VCaP (cell line): ENCODE measurements around the gene PARVA.

Experiments used
- H3K27ac ChIP-seq: fragments of 450-650 bp; 2 replicates; pipeline ENCODE4 v1.5.1; 2017
- TF ChIP-seq, protein P1 (sequence below): fragments of 450-650 bp; conservative IDR thresholded peaks from 2 replicates; pipeline ENCODE4 v1.5.1; 2017; ENCODE audit warnings: mild to moderate bottlenecking, moderate library complexity

The PARVA gene

DNA sequence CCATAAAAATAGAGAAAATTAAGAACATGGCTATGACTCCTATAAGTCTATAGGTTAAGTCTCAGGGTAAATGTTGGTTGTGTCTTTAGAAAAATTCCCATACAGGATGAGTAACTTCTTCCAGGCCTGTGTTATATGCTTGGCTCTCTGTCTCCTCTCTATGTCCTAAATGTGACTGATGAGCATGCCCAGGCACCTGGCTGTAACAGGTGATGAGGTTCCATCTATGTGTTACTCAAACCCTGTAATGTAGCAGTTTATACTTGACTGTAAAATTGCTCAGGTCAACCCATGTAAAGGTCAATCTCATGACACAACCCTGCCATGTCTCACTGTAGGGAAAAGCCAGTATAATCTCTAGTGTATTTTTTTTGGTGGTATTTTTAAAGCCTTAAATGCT is 69.5 kb downstream of the PARVA start:
- TF ChIP-seq, protein P1, sequence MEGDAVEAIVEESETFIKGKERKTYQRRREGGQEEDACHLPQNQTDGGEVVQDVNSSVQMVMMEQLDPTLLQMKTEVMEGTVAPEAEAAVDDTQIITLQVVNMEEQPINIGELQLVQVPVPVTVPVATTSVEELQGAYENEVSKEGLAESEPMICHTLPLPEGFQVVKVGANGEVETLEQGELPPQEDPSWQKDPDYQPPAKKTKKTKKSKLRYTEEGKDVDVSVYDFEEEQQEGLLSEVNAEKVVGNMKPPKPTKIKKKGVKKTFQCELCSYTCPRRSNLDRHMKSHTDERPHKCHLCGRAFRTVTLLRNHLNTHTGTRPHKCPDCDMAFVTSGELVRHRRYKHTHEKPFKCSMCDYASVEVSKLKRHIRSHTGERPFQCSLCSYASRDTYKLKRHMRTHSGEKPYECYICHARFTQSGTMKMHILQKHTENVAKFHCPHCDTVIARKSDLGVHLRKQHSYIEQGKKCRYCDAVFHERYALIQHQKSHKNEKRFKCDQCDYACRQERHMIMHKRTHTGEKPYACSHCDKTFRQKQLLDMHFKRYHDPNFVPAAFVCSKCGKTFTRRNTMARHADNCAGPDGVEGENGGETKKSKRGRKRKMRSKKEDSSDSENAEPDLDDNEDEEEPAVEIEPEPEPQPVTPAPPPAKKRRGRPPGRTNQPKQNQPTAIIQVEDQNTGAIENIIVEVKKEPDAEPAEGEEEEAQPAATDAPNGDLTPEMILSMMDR, result no peak

DNA sequence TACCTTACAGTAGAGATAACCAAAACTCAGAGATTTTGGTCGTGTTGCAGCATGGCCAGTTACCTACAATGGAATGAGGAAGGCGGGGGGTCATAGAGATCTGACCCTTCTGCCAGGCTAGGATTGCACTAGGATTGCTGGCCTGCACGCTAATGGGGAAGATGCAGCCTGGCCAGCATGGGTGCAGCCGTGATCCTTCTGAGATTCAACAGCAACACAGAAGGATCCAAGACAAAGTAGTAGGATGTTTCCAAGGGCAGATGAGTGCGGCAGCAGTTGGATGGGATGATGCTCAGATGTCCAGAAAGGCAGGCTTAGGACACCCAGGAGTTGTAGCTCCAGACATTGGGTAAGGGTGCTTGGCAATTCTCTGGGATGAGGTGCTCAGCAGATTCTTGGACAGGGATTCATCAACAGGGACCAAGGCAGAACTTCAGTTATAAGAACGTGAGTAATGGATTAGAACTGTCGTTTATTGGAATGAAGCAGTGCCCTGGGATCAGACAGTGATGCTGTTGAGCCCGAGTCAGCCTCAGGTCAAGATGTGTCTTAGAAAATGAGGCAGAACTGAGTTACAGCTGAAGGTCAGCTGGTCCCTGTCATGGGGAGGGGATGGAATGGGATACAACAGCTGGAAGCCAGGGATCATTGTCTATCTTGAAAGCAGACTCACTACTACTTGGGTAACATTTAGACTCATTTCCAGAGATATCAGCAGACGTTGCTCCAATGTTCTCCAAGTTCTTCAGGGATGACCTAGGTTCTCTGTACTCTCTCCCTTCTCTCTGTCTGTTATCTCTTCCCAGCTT is 71.0 kb downstream of the PARVA start:
- H3K27ac ChIP-seq, result no peak overlapping the region
- TF ChIP-seq, protein P1, result no peak

More for the DNA sequence above, 69.5 kb downstream of the PARVA start:
- H3K27ac ChIP-seq, result no peak overlapping the region

DNA sequence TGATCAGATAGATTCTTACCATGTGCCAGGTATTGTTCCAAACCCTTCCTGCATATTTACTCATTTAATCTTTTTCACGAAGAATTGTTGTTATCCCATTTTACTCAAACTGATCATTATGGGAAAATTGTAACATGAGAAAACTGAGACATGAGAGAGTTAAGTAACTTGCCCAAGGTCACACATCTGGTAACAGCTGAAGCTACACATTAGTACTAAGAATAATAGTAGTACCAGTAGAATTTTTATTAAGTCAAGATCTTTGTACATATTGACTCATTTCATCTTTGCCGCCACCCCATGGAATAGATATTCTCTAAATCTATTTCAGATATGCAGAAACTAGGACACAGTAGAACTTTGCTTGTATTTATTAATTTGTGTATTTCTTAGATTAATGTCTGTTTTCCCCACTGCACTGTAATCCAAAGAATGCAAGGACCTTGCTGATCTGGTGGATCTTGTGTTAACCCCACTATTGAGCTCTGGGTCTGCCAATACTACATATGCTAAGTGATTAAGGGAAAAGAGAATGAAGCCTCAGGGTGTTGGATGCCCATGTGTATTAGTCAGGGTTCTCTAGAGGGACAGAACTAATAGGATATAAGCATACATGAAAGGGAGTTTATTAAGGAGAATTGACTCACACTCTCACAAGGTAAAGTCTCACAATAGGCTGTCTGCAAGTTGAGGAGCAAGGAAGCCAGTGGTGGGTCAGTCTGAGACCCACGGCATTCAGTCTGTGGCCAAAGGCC is 72.8 kb downstream of the PARVA start:
- no peak overlapping the region for H3K27ac ChIP-seq
- TF ChIP-seq, protein P1, result no peak

DNA sequence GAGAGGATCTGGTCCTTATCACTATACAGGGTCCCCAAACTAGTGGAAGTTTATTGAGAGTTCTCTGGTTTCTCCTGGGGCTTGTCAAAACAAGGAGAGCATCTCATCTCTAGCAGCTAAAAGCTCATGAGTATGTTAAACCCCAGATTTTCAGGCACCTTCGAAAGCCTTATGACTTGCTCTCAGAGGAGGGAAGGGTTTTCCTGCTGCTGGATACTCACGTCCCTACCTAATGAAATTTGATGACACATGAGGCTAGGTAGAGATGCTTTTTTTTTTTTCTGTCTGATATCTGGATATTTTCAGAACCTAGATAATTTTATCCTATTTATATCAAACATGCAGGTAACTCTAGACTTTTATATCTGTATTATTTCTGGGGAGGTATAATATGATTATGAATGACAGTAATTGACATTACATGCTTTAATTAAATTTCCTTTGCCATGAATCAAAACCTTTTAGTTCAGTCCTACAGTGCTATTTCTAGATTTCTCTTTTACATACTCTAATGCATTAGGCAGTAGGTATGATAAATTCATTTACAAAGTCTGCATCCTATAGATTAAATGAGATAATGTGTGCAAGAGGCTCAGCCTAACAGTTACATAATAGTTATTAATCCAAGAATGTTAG is 73.9 kb downstream of the PARVA start:
- TF ChIP-seq, protein P1, result no peak
- no peak overlapping the region for H3K27ac ChIP-seq

DNA sequence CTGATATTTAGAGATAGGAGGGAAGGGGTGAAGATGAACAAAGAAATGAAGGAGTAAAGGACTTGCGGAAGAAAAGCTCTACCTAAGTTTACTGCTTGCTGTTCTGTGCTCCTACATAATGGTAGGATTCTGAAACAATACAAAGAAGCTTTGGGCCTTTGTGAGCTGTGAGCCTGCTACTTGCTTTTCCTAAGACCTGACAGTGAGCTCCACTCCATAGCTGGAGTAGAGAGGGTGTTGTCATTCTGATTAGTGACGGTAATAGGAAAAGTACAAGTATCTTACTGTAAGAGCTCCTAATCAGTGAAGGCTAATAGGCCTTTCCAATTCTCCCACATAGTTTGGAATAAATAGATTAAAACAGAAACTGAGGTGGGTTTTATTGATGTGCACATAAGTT is 75.9 kb downstream of the PARVA start:
- H3K27ac ChIP-seq, result no peak overlapping the region
- TF ChIP-seq, protein P1, result no peak

DNA sequence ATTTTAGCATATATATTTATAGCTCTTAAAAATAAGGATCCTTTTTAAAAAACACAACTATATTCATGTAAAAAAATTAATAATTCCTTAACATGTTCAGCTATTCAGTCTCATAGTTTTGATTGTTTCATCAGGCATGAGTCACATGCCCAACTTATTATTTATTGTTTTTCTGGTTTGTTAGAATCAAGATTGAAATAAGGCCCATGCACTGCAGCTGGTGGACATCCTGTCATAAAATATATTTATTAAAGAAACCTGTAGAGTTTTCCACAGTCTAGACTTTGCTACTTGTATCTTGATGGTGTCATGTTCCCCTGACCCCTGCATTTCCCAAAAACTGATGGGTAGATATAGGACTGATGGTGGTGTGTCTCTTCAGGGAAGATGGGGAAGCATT is 77.4 kb downstream of the PARVA start:
- TF ChIP-seq, protein P1, result no peak
- H3K27ac ChIP-seq, result no peak overlapping the region

DNA sequence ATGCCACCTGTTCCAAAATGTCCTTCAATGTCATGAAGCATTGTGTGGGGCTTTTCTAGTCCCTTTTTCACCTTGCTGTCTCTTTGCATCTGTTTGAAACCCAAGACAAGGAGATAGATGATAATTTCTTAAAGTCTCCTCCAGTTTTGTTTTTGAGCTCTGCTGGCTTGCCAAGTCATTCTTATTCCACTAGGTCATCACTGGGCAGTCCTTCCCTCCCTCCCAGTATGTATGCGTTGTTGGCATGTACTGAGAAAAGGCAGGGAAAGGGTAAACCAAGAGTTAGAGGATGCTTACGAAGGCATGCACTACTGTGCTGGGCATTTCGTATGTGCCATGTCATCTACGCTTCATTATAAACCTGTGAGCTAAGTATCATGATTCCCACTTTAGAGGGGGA is 78.6 kb downstream of the PARVA start:
- TF ChIP-seq, protein P1, result no peak

More for the DNA sequence above, 78.6 kb downstream of the PARVA start:
- H3K27ac ChIP-seq, result no peak overlapping the region
